Gastrocnemius medialis (tissue), 4 donors: Measurements from ENCODE around the gene PDS5A.

ENCODE experiments used
- CTCF ChIP-seq, 5 experiments: fragments of 450-650 bp in 3 of 5; fragments of 200-600 bp in 2 of 5; sonication (generic) in 2 of 5; IDR thresholded peaks in 4 of 5; conservative IDR thresholded peaks in 1 of 5; 1 replicate in 4 of 5; 2 replicates in 1 of 5; pipeline ENCODE4 v1.5.1; 2016 to 2019; ENCODE audit warnings: antibody characterized with exemption in 5 of 5, mild to moderate bottlenecking in 3 of 5, moderate library complexity in 3 of 5
- POLR2A ChIP-seq, 2 donors: fragments of 450-650 bp; IDR thresholded peaks; one replicate each; pipeline ENCODE4 v1.6.1; 2017; ENCODE audit warnings: antibody characterized with exemption in 2 of 2, mild to moderate bottlenecking in 2 of 2, moderate library complexity in 2 of 2

DNA sequence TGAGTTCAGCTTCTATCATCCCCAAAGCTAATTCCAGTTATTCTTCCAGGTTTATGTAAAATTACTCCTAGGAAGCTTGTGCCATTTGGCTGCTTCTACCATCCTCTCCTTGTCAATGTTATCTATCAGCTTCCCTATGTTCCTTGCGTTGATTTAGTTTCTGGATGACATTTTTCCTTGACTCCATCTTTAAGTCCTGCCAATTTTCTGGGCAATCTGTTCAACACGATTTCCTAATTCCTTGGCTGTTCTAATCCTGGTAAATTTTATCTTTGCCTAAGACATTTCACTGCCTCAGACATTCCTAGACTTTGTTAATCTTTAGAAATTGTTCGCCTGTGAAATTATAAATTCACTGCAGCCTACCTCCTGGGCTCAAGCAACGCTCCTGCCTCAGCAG, 125.1 kb downstream of the PDS5A start:
- no peak for TF ChIP-seq CTCF (IDR thresholded peaks at IDR 0.05 in 4 of 5, conservative IDR thresholded peaks at IDR 0.05 in 1 of 5)
- no peak for TF ChIP-seq POLR2A (IDR thresholded peaks at IDR 0.05)
